Measurements from ENCODE around the gene VAMP4.

Gene VAMP4

DNA sequence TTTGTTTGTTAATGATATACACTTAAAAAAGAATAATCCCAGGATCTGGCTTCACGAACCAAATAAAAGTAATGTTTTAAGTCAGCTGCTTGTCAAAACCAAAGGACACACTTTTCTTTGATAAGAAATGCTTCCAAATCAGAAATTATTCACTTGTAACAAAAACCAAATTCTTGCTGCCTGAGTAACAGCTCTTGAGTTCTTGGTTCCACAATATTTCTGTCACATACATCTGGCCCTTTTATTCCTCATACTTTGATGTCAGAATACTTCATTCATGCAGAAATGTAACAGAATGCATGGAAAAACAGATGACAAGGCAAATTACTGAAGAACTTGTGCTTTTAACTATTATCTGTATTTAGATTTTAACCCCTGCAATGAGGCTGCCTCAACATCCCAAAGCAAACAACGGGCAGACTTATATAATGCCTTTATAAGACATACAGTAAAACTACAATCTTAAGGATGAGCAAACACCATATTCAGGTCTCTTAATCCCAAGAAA is 1.5 kb downstream of the VAMP4 start:
- no peak for DNase-seq
- Histone ChIP-seq H3K27me3 (no peaks in the 10 kb centered on the region), H3K4me3 (peak overlapping the region; percentile 67 to 81), H3K36me3 (peaks cover 15 to 26% (median 20%) of the 10 kb centered on the region in 3 donors), H3K4me1 (peaks cover 0 to 70% (median 46%) of the 10 kb centered on the region in 4 donors), H3K9me3 (no peaks in the 10 kb centered on the region), H3K27ac (peak overlapping the region; percentile 93 to 98)
- intact Hi-C loops (cut with DNase I; ENCODE audit: low total_unique reads), result no loop called here
- TF ChIP-seq, protein P1, sequence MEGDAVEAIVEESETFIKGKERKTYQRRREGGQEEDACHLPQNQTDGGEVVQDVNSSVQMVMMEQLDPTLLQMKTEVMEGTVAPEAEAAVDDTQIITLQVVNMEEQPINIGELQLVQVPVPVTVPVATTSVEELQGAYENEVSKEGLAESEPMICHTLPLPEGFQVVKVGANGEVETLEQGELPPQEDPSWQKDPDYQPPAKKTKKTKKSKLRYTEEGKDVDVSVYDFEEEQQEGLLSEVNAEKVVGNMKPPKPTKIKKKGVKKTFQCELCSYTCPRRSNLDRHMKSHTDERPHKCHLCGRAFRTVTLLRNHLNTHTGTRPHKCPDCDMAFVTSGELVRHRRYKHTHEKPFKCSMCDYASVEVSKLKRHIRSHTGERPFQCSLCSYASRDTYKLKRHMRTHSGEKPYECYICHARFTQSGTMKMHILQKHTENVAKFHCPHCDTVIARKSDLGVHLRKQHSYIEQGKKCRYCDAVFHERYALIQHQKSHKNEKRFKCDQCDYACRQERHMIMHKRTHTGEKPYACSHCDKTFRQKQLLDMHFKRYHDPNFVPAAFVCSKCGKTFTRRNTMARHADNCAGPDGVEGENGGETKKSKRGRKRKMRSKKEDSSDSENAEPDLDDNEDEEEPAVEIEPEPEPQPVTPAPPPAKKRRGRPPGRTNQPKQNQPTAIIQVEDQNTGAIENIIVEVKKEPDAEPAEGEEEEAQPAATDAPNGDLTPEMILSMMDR (IDR thresholded peaks at IDR 0.05), result no peak

DNA sequence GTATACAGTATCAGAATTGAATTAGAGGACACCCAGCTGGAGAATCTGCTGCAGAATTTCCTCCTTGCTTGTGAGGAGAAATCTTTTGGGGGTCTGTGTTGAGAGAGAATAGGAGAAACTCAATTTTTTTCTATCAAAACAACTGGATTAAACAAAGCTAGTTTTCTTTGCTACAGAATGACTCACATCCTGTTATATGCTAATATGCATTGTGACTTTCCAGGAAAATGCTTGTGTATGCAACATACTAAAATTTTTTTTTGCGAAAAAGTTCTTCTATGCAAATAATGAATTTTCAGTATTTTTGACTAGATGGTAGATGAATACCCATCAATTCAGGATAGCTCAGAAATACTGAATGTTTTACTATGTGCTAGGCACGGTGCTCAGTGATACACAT is 2.2 kb downstream of the VAMP4 start:
- H3K9me3 ChIP-seq, result no peaks in the 10 kb centered on the region
- intact Hi-C loops (cut with DNase I; ENCODE audit: low total_unique reads), result no loop called here
- DNase-seq, result no peak
- H3K4me1 ChIP-seq, result peaks cover 0 to 76% (median 46%) of the 10 kb centered on the region in 4 donors
- peak overlapping the region; percentile 24 to 93 for H3K27ac ChIP-seq
- no peaks in the 10 kb centered on the region for H3K27me3 ChIP-seq
- H3K36me3 ChIP-seq, result peaks cover 15 to 31% (median 20%) of the 10 kb centered on the region in 3 donors
- TF ChIP-seq, protein P1 (IDR thresholded peaks at IDR 0.05), result no peak
- no peak overlapping the region for H3K4me3 ChIP-seq

DNA sequence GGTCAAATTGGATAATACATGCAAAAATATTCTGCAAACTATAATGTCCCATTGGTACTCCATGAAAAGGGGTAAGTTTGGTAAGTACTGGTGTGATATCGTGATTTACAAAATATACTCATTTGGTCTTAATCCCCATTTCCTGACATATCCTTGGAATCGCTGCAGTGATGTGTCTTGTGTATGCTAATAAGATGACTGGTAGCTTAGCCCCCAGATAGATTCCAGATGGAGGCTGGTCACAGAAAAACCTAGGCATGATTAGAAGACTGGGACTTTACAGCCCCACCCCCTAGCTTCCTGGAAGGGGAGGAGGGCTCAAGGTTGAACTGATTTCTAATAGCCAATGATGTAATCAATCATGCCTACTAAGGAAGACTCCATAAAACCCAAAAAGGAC is 3.0 kb downstream of the VAMP4 start:
- Histone ChIP-seq H3K4me1 (peaks cover 0 to 76% (median 41%) of the 10 kb centered on the region in 4 donors), H3K27ac (peak overlapping the region; percentile 24 to 93), H3K36me3 (peaks cover 15 to 31% (median 20%) of the 10 kb centered on the region in 3 donors), H3K27me3 (no peaks in the 10 kb centered on the region), H3K9me3 (no peaks in the 10 kb centered on the region), H3K4me3 (no peak overlapping the region)
- TF ChIP-seq, protein P1 (IDR thresholded peaks at IDR 0.05), result no peak
- DNase-seq, result no peak
- intact Hi-C loops (cut with DNase I; ENCODE audit: low total_unique reads), result no loop called here

DNA sequence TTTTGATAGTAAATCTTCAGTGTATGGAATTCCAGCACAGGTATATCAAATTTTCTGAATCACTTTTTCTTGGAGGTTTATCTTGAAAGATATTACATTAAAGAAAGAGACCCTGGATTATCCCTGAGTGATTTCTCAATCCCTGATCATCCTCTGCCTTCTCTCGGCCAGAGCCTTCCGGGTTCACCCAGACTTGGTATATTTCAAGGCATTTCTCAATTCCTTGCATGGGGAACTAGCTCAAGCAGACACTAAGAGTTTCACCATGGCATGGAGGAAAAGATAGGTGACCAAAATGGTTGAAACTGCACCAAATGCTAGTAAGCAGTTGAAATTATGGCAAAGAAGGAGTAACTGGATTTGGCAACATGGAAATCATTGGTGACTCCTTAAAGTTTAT is 5.7 kb downstream of the VAMP4 start:
- TF ChIP-seq, protein P1 (IDR thresholded peaks at IDR 0.05), result no peak
- Histone ChIP-seq H3K36me3 (peaks cover 15 to 31% (median 20%) of the 10 kb centered on the region in 3 donors), H3K9me3 (no peaks in the 10 kb centered on the region), H3K27ac (peak overlapping the region; percentile 24 to 93), H3K27me3 (no peaks in the 10 kb centered on the region), H3K4me3 (no peak overlapping the region), H3K4me1 (peaks cover 0 to 81% (median 34%) of the 10 kb centered on the region in 4 donors)
- intact Hi-C loops (cut with DNase I; ENCODE audit: low total_unique reads), result no loop called here
- no peak for DNase-seq

DNA sequence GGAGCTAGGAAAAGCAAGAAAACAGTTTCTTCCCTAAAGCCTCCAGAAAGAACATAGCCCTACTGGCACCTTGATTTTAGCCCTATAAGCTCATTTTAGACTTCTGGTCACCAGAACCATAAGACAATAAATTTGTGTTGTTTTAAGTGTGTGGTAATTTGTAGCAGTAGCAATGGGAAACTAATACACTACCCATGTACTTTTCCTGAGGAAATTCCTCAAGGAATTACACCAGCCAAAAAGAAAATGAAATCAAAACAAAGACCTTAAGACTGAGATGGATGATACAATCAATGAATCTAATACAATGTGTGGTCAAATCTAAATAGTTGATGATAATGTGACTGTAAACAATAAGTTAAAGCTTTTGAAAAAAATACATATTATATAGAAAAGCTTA is 11.8 kb downstream of the VAMP4 start:
- H3K36me3 ChIP-seq, result peaks cover 16 to 26% (median 21%) of the 10 kb centered on the region in 3 donors
- intact Hi-C loops (cut with DNase I; ENCODE audit: low total_unique reads), result no loop called here
- TF ChIP-seq, protein P1 (IDR thresholded peaks at IDR 0.05), result no peak
- H3K4me3 ChIP-seq, result no peak overlapping the region
- peaks cover 0 to 49% (median 9%) of the 10 kb centered on the region in 4 donors for H3K4me1 ChIP-seq
- no peaks in the 10 kb centered on the region for H3K9me3 ChIP-seq
- no peak for DNase-seq
- peak overlapping the region in 1 of 2 donors; percentile 14 for H3K27ac ChIP-seq
- no peaks in the 10 kb centered on the region for H3K27me3 ChIP-seq

Data from tibial artery (tissue), 4 donors.